GM21515 (cell line): ENCODE data around the gene ZIC5.

Experiments used
- ATAC-seq: cut with Tn5 transposase; IDR thresholded peaks from one replicate; pipeline ENCODE4 v1.9.1; 2021; ENCODE audit not compliant: unreplicated experiment

ZIC5 gene

GRCh38 chr13:99971576-99972189 lies at the start of gene ZIC5:
ZIC5 (minus strand) TSS chr13:99971767; CDS start chr13:99971603, 164 bp downstream.
- no peak for ATAC-seq

- no peak for ATAC-seq
Observed at GRCh38 chr13:100019780-100020356, 48.3 kb upstream of the ZIC5 start.

- no peak for ATAC-seq
Observed at GRCh38 chr13:100014621-100015020, 43.1 kb upstream of the ZIC5 start.

GRCh38 chr13:99998261-99998660 lies 26.7 kb upstream of the ZIC5 start:
- ATAC-seq: no peak

GRCh38 chr13:99997702-99998214 lies 26.2 kb upstream of the ZIC5 start:
- no peak for ATAC-seq

GRCh38 chr13:99996381-99996973 lies 24.9 kb upstream of the ZIC5 start:
- no peak for ATAC-seq

GRCh38 chr13:99995589-99996380 lies 24.2 kb upstream of the ZIC5 start:
- ATAC-seq: no peak

- ATAC-seq: no peak
Observed at GRCh38 chr13:99995104-99995588, 23.6 kb upstream of the ZIC5 start.

GRCh38 chr13:99994638-99995020 lies 23.1 kb upstream of the ZIC5 start:
- no peak for ATAC-seq

GRCh38 chr13:99993660-99994637 lies 22.4 kb upstream of the ZIC5 start:
- no peak for ATAC-seq

- no peak for ATAC-seq
Observed at GRCh38 chr13:99992949-99993351, 21.4 kb upstream of the ZIC5 start.

GRCh38 chr13:99991828-99992775 lies 20.5 kb upstream of the ZIC5 start:
- no peak for ATAC-seq

GRCh38 chr13:99991013-99991827 lies 19.7 kb upstream of the ZIC5 start:
- ATAC-seq: no peak

GRCh38 chr13:99990126-99990977 lies 18.8 kb upstream of the ZIC5 start:
- no peak for ATAC-seq

- no peak for ATAC-seq
Observed at GRCh38 chr13:99989276-99990125, 17.9 kb upstream of the ZIC5 start.

GRCh38 chr13:99988529-99989275 lies 17.1 kb upstream of the ZIC5 start:
- ATAC-seq: no peak
